Activated naive CD4-positive, alpha-beta T cell treated with anti-CD3 and anti-CD28 coated beads, Interleukin-2, amount 50 U/mL, for 72 hours (primary cell): ENCODE results near the gene DNA2. TPM values are rescaled to one million over a fixed set of nuclear protein-coding genes. Genes with fewer than 3 reads are reported as not detected.
A peak's percentile ranks its signal among the peaks of the same experiment; 100 is the strongest.

ENCODE experiments used
- ATAC-seq, 2 donors: fragments of 150-1000 bp; cut with Tn5 transposase; 2 replicates each; pipeline ENCODE4 v1.10.0; 2021; ENCODE audit warnings: mild to moderate bottlenecking in 2 of 2, moderate library complexity in 2 of 2
- DNase-seq, 2 donors: peaks; one replicate each; pipeline ENCODE4 v3.0.0; 2021 to 2022; ENCODE audit warnings: low spot score in 2 of 2
- H3K27ac Mint-ChIP-seq, 2 donors: one replicate each; pipeline ENCODE4 v1.8.0; 2022; ENCODE audit warnings: mild to moderate bottlenecking in 2 of 2, mixed read lengths in 2 of 2
- H3K36me3 Mint-ChIP-seq, 2 donors: one replicate each; pipeline ENCODE4 v1.8.0; 2022; ENCODE audit warnings: mixed read lengths in 2 of 2
- H3K9me3 Mint-ChIP-seq, 2 donors: one replicate each; pipeline ENCODE4 v1.8.0; 2022; ENCODE audit warnings: mixed read lengths in 2 of 2
- total RNA-seq, 2 donors: library from RNA; stranded (reverse); gene quantifications; one replicate each; pipeline ENCODE4 v1.2.3, GENCODE V29; 2022

The DNA2 gene
- total RNA-seq, 2 donors from 2014 or later: 45.3 to 69.6 TPM

DNA sequence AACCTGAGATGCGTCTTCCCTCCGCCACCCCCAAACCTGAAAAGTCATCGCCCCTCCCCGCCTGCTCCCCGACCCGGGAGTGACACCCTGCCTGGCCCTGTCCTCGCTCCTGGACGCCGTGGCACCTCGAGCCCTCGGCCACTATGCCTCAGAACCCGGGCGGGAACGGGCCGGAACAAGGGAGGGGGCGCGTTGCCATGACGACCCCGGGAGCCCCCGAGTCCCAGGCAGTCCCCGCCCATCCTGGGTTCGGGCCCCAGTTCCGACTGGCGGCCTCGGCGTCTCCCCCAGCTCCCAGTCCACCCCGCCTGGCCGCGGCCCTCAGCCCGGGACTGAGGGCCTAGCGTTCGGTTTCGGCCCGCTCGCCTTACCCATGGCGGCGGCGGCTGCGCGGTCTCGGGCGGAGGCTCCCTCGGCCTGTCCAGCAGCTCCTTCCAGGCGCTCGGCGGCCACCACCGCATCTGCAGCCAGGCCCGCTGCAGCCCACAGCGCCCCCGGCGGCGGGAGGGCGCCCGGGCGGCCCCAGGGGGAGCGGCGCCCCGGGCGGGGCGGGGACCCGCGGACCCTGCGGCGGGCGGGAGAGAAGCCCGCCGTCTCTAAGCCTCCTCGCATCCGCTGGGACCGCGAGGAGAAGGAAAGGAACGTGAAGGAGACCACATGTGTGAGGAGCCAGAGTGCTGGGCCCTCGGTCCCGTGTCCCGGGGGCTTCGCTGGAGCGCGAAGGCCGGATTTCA, 64.8 kb downstream of the DNA2 start, which contains the start of gene RUFY2:
TSS of gene RUFY2 (minus strand) at position 463 of the 734 bp plus-strand sequence. CDS start at position 375, 88 bp downstream.
- ATAC-seq (peak; percentile 95 to 98), DNase-seq (peak; percentile 86 to 92)
- H3K36me3 Mint-ChIP-seq: no peaks in the 10 kb centered on the region
- no peaks in the 10 kb centered on the region for H3K9me3 Mint-ChIP-seq
- peak within 1 kb of the TSS; percentile 88 to 89 for H3K27ac Mint-ChIP-seq

DNA sequence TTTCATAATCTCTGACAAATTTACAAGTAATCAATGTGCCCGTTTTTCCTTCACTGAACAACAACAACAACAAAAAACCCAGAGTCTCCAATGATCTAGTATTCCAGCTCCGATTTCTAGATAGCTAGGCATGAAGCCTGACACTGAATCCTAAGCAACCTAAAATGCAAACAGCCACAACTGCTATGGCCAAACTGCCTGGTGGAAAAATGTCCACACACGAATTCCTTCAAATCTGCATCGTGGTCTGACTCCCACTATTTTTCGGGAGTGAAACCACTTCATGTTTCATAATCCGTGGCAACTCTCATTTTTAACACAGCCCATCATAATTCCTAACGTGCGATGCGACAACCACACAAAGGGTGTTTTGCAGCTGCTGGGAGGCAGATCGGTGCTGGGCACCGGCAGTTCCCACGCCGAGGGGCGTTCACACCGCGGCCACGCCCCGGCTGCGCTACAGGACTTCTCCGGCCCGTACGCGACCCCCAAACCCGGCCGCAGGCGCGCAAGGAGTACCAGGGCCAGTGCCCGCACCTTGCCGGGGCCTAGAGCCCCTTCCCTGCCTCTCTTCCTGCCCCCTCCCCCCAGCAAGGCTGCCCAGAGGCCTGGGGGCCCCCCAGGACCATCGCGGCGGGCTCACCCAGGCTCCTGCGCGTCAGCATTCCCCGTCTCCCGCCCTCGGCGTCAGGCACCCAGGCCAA, 65.5 kb downstream of the DNA2 start:
- Mint-ChIP-seq H3K27ac (peak overlapping the region; percentile 88 to 89), H3K36me3 (no peaks in the 10 kb centered on the region), H3K9me3 (no peaks in the 10 kb centered on the region)
- ATAC-seq: peak; percentile 30 to 37
- peak; percentile 55 to 58 for DNase-seq

DNA sequence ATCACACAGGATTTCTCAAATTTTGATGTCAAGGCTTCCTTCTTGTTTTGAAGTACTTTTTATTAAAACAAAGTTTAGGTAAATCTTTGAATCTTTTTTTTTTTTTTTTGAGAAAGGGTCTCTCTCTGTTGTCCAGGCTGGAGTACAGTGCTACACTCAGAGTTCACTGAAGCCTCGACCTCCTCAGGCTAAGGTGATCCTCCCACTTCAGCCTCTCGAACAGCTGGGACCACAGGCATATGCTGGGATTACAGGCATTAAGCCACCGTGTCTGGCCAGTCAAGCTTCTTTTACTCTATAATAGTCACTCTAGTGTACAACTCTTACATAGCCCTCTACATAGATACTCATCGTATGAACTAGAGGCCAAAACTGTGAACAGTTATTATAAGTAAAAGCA, 68.1 kb downstream of the DNA2 start:
- no peak for DNase-seq
- no peak overlapping the region for H3K27ac Mint-ChIP-seq
- ATAC-seq: no peak
- no peaks in the 10 kb centered on the region for H3K36me3 Mint-ChIP-seq
- H3K9me3 Mint-ChIP-seq: no peaks in the 10 kb centered on the region

DNA sequence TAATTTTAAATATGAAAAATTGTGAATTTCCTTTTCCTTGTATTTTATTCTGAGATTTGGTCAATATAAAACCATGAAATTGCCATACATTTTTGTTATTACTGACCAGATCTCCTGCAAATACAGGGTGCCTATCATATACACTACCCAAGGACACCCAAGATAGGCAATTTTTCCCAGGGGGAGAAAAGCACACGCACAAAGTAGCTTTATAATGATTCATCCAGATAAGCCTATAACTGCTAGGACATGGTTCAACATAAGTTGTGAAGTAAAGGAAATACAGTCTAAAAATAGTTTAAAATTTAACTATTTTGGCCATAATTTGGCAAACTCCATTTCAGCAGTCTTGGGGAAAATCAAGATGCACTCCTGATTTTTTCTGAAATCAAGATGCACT, 69.5 kb downstream of the DNA2 start:
- Mint-ChIP-seq H3K36me3 (no peaks in the 10 kb centered on the region), H3K9me3 (no peaks in the 10 kb centered on the region), H3K27ac (no peak overlapping the region)
- ATAC-seq (no peak), DNase-seq (no peak)

DNA sequence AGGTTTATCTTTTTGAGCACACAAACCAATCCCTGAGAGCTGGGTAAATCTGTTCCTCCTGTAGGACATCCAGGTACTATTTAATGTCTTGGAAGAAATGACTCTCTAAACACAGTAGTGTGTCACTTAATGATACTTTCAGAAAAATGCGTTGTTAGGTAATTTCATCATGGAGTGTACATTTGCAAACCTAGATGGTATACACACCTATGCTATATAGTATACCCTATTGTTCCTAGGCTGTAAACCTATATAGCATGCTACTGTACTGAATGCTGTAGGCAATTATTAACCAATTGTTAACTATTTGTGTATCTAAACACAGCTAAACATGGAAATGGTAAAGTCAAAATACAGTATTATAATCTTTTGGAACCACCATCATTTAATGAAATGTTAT, 74.8 kb downstream of the DNA2 start:
- DNase-seq (no peak), ATAC-seq (no peak)
- H3K9me3 Mint-ChIP-seq: no peaks in the 10 kb centered on the region
- H3K36me3 Mint-ChIP-seq: no peaks in the 10 kb centered on the region
- H3K27ac Mint-ChIP-seq: no peak overlapping the region

DNA sequence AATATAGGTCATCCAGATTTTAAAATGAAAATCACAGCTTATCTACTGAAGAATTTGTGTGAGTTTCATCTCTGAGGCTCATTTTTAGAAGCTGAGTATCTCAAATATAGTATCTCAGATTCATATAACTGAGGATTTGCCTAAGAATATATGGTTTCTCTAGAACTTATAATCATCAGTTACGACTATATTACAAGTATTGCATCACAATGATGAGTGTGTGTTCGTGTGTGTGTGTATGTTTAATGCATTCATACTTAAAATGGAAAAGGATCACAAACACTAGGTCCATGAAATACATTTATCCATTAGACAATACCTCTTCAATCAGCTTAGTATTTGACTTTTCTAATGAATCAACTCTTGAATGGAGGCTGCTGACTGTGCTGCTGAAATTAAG, 86.0 kb downstream of the DNA2 start:
- Mint-ChIP-seq H3K36me3 (no peaks in the 10 kb centered on the region), H3K27ac (no peak overlapping the region), H3K9me3 (no peaks in the 10 kb centered on the region)

DNA sequence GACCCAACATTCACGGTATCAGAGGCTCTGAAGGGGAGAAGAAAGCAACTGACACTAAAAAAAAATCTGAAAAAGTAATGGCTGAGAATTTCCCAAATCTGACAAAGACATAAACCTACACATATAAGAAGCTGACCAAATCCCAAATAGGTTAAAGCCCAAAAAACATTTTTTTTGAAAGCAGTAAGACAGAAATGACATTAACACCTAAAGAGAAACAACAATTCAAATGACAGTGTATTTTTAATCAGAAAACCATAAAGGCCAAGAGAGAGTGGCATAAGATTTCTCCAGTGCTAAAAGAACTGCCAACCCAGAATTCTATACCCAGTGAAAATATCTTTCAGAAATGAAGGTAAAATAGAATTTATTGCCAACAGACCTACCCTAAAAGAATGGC, 100.2 kb downstream of the DNA2 start:
- H3K9me3 Mint-ChIP-seq: peaks cover 0 to 4% of the 10 kb centered on the region in 2 donors
- no peak for DNase-seq
- H3K36me3 Mint-ChIP-seq: peaks cover 20 to 35% of the 10 kb centered on the region in 2 donors
- no peak overlapping the region for H3K27ac Mint-ChIP-seq
- no peak for ATAC-seq

More for the DNA sequence above, 86.0 kb downstream of the DNA2 start:
- DNase-seq (no peak), ATAC-seq (no peak)

DNA sequence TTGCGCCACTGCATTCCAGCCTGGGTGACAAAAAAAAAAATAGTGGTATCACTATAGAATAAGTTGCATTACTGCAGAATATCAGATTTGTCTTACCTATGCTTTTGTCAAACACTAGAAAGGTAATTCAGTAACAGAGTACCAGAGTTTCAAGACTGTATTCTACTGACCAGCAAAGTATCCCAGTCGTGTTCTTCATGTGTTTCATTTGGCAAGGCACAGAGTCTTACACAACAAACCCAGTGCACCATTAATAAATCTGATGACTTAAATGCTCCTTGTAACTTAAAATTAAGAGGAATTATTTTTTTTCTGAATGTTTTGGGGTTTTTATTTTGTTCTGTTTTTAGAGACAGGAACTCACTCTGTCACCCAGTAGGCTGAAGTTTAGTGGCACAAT, 104.7 kb downstream of the DNA2 start:
- Mint-ChIP-seq H3K36me3 (peaks cover 14 to 19% of the 10 kb centered on the region in 2 donors), H3K9me3 (no peaks in the 10 kb centered on the region), H3K27ac (no peak overlapping the region)
- ATAC-seq (no peak), DNase-seq (no peak)

DNA sequence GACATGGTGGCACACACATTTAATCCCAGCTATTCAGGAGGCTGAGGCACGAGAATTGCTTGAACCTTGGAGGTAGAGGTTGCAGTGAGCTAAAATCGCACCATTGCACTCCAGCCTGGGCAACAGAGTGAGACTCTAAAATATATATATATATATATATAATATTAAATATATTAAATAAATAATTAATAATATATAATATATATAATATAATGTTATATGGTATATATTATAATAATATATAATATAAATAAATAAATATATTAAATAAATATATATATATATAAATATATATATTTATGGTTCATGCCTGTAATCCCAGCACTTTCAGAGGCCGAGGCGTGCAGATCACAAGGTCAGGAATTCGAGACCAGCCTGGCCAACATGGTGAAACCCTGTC, 105.2 kb downstream of the DNA2 start:
- Mint-ChIP-seq H3K9me3 (no peaks in the 10 kb centered on the region), H3K27ac (no peak overlapping the region), H3K36me3 (peaks cover 10 to 14% of the 10 kb centered on the region in 2 donors)
- no peak for ATAC-seq
- no peak for DNase-seq

DNA sequence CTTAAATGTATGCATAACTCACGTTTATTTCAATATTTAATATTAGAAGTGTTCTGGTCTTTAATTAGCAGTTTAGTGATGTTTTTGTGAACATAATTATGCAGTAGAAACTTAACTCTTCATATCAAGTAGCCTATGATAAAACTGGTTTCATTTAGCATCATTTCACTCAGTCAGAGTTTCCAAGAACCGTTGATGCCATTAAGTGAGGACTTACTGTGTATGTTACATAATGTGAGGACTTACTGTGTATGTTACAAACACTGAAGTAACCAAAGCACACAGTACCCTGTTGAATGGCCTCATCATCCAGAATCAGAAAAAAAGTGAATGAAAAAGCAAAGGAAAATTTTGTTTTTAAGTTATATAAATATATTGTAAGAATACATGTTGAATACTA, 106.2 kb downstream of the DNA2 start:
- ATAC-seq (peak in 1 of 2 donors; percentile 41), DNase-seq (no peak)
- Mint-ChIP-seq H3K36me3 (peaks cover 4 to 7% of the 10 kb centered on the region in 2 donors), H3K9me3 (no peaks in the 10 kb centered on the region), H3K27ac (peak overlapping the region in 1 of 2 donors; percentile 55)

DNA sequence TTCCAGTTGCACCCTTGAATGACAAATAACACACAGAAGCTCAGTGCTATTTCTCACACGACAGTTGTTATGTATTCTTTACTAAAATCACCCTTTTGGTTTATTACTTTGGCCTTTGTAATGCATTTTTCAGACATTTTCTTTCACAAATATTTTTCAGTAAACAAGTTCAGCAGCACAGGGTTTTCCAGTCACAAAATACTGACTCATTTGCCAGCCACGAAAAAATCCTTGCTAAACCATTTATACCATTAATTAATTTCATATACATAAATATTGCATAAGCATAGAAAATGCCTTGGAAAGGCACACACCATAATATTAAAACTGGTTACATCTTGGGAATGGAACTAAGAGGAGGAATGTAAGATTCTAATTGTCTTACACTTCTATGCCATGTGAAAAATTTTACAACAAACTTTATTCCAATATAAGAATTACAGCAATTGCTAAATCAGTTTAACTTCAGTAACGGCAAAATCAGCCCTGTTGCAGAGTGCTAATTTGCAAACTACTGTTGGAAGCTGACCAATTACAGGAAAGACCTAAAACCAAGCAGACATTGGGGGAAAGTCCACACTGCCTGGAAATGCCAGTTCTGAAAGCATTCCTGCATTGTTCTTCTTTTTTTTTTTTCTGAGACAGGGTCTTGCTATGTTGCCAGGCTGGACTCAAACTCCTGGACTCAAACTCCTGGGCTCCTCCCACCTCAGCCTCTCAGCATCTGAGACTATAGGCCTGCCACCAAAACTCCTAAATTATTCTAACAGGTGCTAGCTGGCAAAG, 107.5 kb downstream of the DNA2 start:
- DNase-seq (no peak), ATAC-seq (no peak)
- H3K36me3 Mint-ChIP-seq: no peaks in the 10 kb centered on the region
- H3K9me3 Mint-ChIP-seq: no peaks in the 10 kb centered on the region
- no peak overlapping the region for H3K27ac Mint-ChIP-seq

Other genes starting within 250 kb of the DNA2 start
- not detected for gene ATOH7, start 239.9 kb downstream of the DNA2 start, total RNA-seq
- 100 to 1,000 TPM; 117 to 150 TPM for gene HNRNPH3, start 139.9 kb downstream of the DNA2 start, total RNA-seq
- gene PBLD, start 139.0 kb downstream of the DNA2 start, total RNA-seq: 1 to 10 TPM in 1 of 2 donors, under 1 TPM in 1; 0.34 to 1.7 TPM
- 10 to 100 TPM in 1 of 2 donors, 1 to 10 TPM in 1; 8.5 to 10.4 TPM for gene RUFY2, start 64.7 kb downstream of the DNA2 start, total RNA-seq
- 10 to 100 TPM; 14.4 to 20.0 TPM for gene SLC25A16, start 55.5 kb upstream of the DNA2 start, total RNA-seq
- 1 to 10 TPM in 1 of 2 donors, under 1 TPM in 1; 0.82 to 1.6 TPM for gene TET1, start 88.4 kb upstream of the DNA2 start, total RNA-seq
- 100 to 1,000 TPM in 1 of 2 donors, 10 to 100 TPM in 1; 97.5 to 110 TPM for gene CCAR1, start 249.3 kb upstream of the DNA2 start, total RNA-seq